ENCODE results near the gene CHRNB4.

The CHRNB4 gene

GRCh38 chr15:78668987-78669386 lies 28.0 kb upstream of the CHRNB4 start:
- DNase-seq = peak; percentile 21

GRCh38 chr15:78667578-78668236 lies 26.7 kb upstream of the CHRNB4 start:
- DNase-seq = no peak

GRCh38 chr15:78666010-78666409 lies 25.0 kb upstream of the CHRNB4 start:
- no peak for DNase-seq

- peak; percentile 14 for DNase-seq
Measured at GRCh38 chr15:78663703-78664102, 22.7 kb upstream of the CHRNB4 start.

GRCh38 chr15:78662028-78662427 lies 21.0 kb upstream of the CHRNB4 start:
- DNase-seq = no peak

- DNase-seq = no peak
Measured at GRCh38 chr15:78661001-78661400, 20.0 kb upstream of the CHRNB4 start.

GRCh38 chr15:78660584-78660983 lies 19.6 kb upstream of the CHRNB4 start:
- DNase-seq = peak; percentile 37

GRCh38 chr15:78658823-78659222 lies 17.8 kb upstream of the CHRNB4 start:
- DNase-seq = no peak

GRCh38 chr15:78654272-78654671 lies 13.3 kb upstream of the CHRNB4 start:
- DNase-seq = peak; percentile 23

GRCh38 chr15:78651930-78652615 lies 11.1 kb upstream of the CHRNB4 start:
- no peak for DNase-seq

GRCh38 chr15:78651007-78651406 lies 10.0 kb upstream of the CHRNB4 start:
- no peak for DNase-seq

GRCh38 chr15:78650022-78650421 lies 9.0 kb upstream of the CHRNB4 start:
- no peak for DNase-seq

GRCh38 chr15:78645009-78645408 lies 4.0 kb upstream of the CHRNB4 start:
- DNase-seq = no peak

- DNase-seq = peak; percentile 10
Measured at GRCh38 chr15:78642331-78642730, 1.3 kb upstream of the CHRNB4 start.

- no peak for DNase-seq
Measured at GRCh38 chr15:78641749-78642275, 802 bp upstream of the CHRNB4 start.

GRCh38 chr15:78640527-78641101 lies 396 bp downstream of the CHRNB4 start:
- DNase-seq = peak; percentile 80

- DNase-seq = peak; percentile 88
Measured at GRCh38 chr15:78638658-78639314, 2.2 kb downstream of the CHRNB4 start.

GRCh38 chr15:78637776-78638435 lies 3.1 kb downstream of the CHRNB4 start:
- peak; percentile 93 for DNase-seq

- no peak for DNase-seq
Measured at GRCh38 chr15:78636378-78636859, 4.6 kb downstream of the CHRNB4 start.

GRCh38 chr15:78635346-78635745 lies 5.7 kb downstream of the CHRNB4 start:
- no peak for DNase-seq

- peak; percentile 26 for DNase-seq
Measured at GRCh38 chr15:78634210-78635145, 6.5 kb downstream of the CHRNB4 start.

GRCh38 chr15:78633348-78633747 lies 7.7 kb downstream of the CHRNB4 start:
- DNase-seq = no peak

All from NCI-H69 (cell line).